ENCODE data around the gene TEDC1. TPM values are rescaled to one million over a fixed set of nuclear protein-coding genes. Genes with fewer than 3 reads are reported as not detected.

TEDC1 gene
- total RNA-seq, 1 experiment from 2014 or later: 26.2 TPM

DNA sequence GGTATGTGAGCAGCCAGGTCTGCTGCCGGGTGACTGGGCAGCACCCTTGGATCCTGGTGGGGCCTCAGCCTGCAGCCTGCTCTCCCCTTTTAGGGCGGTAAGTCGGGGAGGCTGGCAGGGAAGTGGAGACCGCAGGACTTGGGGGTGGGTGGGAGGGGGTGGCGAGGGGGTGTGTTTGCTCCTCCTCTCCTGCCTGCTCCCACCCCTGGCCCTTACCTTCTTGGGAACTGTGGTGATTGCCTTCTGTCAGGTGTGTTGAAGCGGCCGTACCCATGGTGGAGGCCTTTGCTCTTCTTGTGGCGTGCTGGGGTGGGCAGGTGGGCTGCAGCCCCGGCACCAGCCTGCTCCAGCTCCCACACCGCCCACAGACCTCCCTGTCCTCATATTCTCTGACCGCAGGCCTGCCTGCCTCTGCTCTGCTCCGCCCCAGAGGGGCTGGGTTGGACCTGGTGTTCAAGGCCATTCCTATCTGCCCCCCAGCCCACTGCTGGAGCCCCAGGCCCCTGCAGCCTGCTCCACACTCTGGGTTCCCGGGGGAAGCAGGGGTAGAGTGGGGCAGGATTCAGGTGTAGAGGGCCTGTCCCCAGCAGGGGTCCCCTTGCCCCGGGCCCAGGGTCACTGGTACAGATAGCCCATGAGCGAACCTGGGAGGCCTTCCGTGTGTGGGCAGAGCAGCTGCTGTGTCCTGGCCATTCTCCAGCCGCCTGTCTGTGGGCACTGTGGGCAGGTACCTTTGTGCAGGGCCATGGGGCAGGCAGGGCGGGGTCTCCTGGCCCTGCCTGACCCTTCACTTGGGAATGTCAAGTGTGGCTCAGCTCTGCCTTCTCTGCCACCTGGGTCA is 5.2 kb downstream of the TEDC1 start:
- TF ChIP-seq, protein P1, sequence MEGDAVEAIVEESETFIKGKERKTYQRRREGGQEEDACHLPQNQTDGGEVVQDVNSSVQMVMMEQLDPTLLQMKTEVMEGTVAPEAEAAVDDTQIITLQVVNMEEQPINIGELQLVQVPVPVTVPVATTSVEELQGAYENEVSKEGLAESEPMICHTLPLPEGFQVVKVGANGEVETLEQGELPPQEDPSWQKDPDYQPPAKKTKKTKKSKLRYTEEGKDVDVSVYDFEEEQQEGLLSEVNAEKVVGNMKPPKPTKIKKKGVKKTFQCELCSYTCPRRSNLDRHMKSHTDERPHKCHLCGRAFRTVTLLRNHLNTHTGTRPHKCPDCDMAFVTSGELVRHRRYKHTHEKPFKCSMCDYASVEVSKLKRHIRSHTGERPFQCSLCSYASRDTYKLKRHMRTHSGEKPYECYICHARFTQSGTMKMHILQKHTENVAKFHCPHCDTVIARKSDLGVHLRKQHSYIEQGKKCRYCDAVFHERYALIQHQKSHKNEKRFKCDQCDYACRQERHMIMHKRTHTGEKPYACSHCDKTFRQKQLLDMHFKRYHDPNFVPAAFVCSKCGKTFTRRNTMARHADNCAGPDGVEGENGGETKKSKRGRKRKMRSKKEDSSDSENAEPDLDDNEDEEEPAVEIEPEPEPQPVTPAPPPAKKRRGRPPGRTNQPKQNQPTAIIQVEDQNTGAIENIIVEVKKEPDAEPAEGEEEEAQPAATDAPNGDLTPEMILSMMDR (conservative IDR thresholded peaks at IDR 0.05): no peak
- Histone ChIP-seq H4K20me1 (ENCODE audit: control insufficient read depth, insufficient read depth, insufficient read length) (no peaks in the 10 kb centered on the region), H4K8ac (replicated peaks; ENCODE audit: insufficient read length, low read depth, low read length) (no peak overlapping the region), H2AFZ (ENCODE audit: low read length) (no peak overlapping the region), H3T11ph (ENCODE audit: low read length) (no peak overlapping the region), H3K18ac (ENCODE audit: insufficient read length, low read depth, low read length) (no peak overlapping the region), H3K4me1 (ENCODE audit: insufficient read depth, low read length) (no peaks in the 10 kb centered on the region), H3K9me3 (ENCODE audit: control insufficient read depth, low read depth, low read length) (no peaks in the 10 kb centered on the region), H2AK5ac (ENCODE audit: insufficient read length, low read length) (no peak overlapping the region), H4K5ac (ENCODE audit: insufficient read length, low read depth, low read length) (no peak overlapping the region), H2BK15ac (ENCODE audit: low read depth, low read length) (no peak overlapping the region), H3K79me2 (ENCODE audit: insufficient read depth, low read length) (no peaks in the 10 kb centered on the region), H3K23ac (ENCODE audit: insufficient read length, low read depth, low read length) (no peak overlapping the region), H3K9ac (ENCODE audit: extremely low read depth, insufficient read length, low read length) (no peak overlapping the region), H3K4me2 (ENCODE audit: insufficient read depth, insufficient read length, low read length) (no peak overlapping the region), H3K14ac (ENCODE audit: insufficient read depth, low read length) (no peak overlapping the region; the same call in 1 of the 2 replicates), H3K56ac (ENCODE audit: insufficient read length, low read depth, low read length) (no peak overlapping the region), H4K91ac (ENCODE audit: insufficient read length, low read depth, low read length) (no peak overlapping the region), H2BK20ac (ENCODE audit: low read depth, low read length, poor library complexity, severe bottlenecking) (no peak overlapping the region), H2BK5ac (ENCODE audit: insufficient read length, low read length) (no peak overlapping the region), H2BK120ac (ENCODE audit: low read depth, low read length, poor library complexity, severe bottlenecking) (no peak overlapping the region), H2BK12ac (ENCODE audit: insufficient read length, low read depth, low read length) (no peak overlapping the region), H3K4ac (ENCODE audit: low read depth, low read length) (no peak overlapping the region), H3K79me1 (ENCODE audit: insufficient read depth, low read depth, low read length, poor library complexity, severe bottlenecking) (no peaks in the 10 kb centered on the region), H3K27me3 (ENCODE audit: insufficient read depth, low read length) (no peaks in the 10 kb centered on the region), H3K27ac (ENCODE audit: insufficient read length, low read depth, low read length) (no peak overlapping the region), H3K23me2 (ENCODE audit: insufficient read length, low read depth, low read length, poor library complexity, severe bottlenecking) (no peaks in the 10 kb centered on the region)
- Mint-ChIP-seq H3K4me3 (no peak overlapping the region), H3K27ac (no peak overlapping the region), H3K27me3 (ENCODE audit: low read depth) (no peaks in the 10 kb centered on the region), H3K36me3 (ENCODE audit: insufficient read depth in 1 of 3, low read depth in 3 of 3) (peaks cover 0 to 5% (median 0%) of the 10 kb centered on the region in 3 experiments; a peak in 2 of 7 replicates), H3K4me1 (peaks cover 0 to 9% of the 10 kb centered on the region in 2 experiments; a peak in 2 of 4 replicates), H3K9me3 (peaks cover 0 to 4% of the 10 kb centered on the region in 2 experiments; a peak in 1 of 5 replicates)
- DNase-seq: peak; percentile 18
- WGBS (ENCODE audit: extremely low coverage, insufficient read length, low lambda C conversion rate): no CpG with 5 or more reads among the region's 18 CpGs

Measured in H9 (cell line).